Kidney epithelial cell (primary cell): ENCODE measurements around the gene ZNF594. TPM values are rescaled to one million over a fixed set of nuclear protein-coding genes. Genes with fewer than 3 reads are reported as not detected.
"Not testable (repeated sequence)": the region's sequence is repeated elsewhere in the genome, so short reads cannot be mapped to it uniquely, and the experiment has no call there.

Experiments
- DNase-seq: peaks from one replicate; pipeline ENCODE4 v3.0.0-alpha.2; 2010; ENCODE audit warnings: low read depth
- H3K27me3 ChIP-seq: 2 replicates; pipeline ENCODE4 v1.6.0; 2011; ENCODE audit warnings: low read length; ENCODE audit not compliant: control insufficient read depth, insufficient read depth
- H3K36me3 ChIP-seq: 2 replicates; pipeline ENCODE4 v1.5.1; 2011; ENCODE audit warnings: low read length; ENCODE audit not compliant: control insufficient read depth, insufficient read depth
- H3K4me3 ChIP-seq: 2 replicates; pipeline ENCODE4 v1.5.1; 2011; ENCODE audit warnings: low read depth, mild to moderate bottlenecking, control low read depth, low read length
- CTCF ChIP-seq: IDR thresholded peaks from 2 replicates; pipeline ENCODE4 v1.5.1; 2011; ENCODE audit warnings: mild to moderate bottlenecking, moderate library complexity, low read length, control low read depth, inconsistent platforms; ENCODE audit not compliant: insufficient read depth, poor library complexity, severe bottlenecking
- total RNA-seq: library from RNA; depleted of rRNA; stranded (reverse); fragments of >200 nt; gene quantifications from 2 replicates; pipeline ENCODE4 v1.2.3, GENCODE V29; 2015

Gene ZNF594
- total RNA-seq, 1 donor from 2014 or later = 9.4 TPM

- DNase-seq = no peak
- Histone ChIP-seq H3K36me3 (no peaks in the 10 kb centered on the region), H3K4me3 (no peak overlapping the region), H3K27me3 (no peaks in the 10 kb centered on the region)
- no peak for TF ChIP-seq CTCF
Observed at GRCh38 chr17:5226940-5227878, 35.5 kb upstream of the ZNF594 start.

- no peaks in the 10 kb centered on the region for H3K27me3 ChIP-seq
- no peak overlapping the region for H3K4me3 ChIP-seq
- TF ChIP-seq CTCF = no peak
- H3K36me3 ChIP-seq = no peaks in the 10 kb centered on the region
- no peak for DNase-seq
Observed at GRCh38 chr17:5225668-5226457, 34.2 kb upstream of the ZNF594 start.

GRCh38 chr17:5221912-5222311, 30.2 kb upstream of the ZNF594 start:
- not testable (repeated sequence) for H3K27me3 ChIP-seq, DNase-seq, H3K4me3 ChIP-seq, H3K36me3 ChIP-seq

GRCh38 chr17:5220074-5220473, 28.4 kb upstream of the ZNF594 start:
- H3K36me3 ChIP-seq = no peaks in the 10 kb centered on the region
- no peak for TF ChIP-seq CTCF
- no peak for DNase-seq
- H3K4me3 ChIP-seq = no peak overlapping the region
- no peaks in the 10 kb centered on the region for H3K27me3 ChIP-seq

GRCh38 chr17:5219536-5219935, 27.9 kb upstream of the ZNF594 start:
- H3K4me3 ChIP-seq = no peak overlapping the region
- TF ChIP-seq CTCF = no peak
- no peaks in the 10 kb centered on the region for H3K27me3 ChIP-seq
- no peak for DNase-seq
- no peaks in the 10 kb centered on the region for H3K36me3 ChIP-seq

- not testable (repeated sequence) for DNase-seq, H3K36me3 ChIP-seq, H3K4me3 ChIP-seq, H3K27me3 ChIP-seq
Observed at GRCh38 chr17:5217562-5217961, 25.9 kb upstream of the ZNF594 start.
